ENCODE results near the gene THRA.

GRCh38 chr17:40123811-40124114, 61.0 kb downstream of the THRA start:
- no peak for TF ChIP-seq POLR2A (IDR thresholded peaks at IDR 0.05)
- no peak for TF ChIP-seq CTCF (IDR thresholded peaks at IDR 0.05)

Measured in thyroid gland (tissue), 4 donors.